K562 (cell line): ENCODE measurements around the gene WDR27. TPM values are rescaled to one million over a fixed set of nuclear protein-coding genes. Genes with fewer than 3 reads are reported as not detected.

ENCODE experiments used
- ATAC-seq: fragments of 200-7000 bp; cut with Tn5 transposase; 3 replicates; pipeline ENCODE4 v1.9.1; 2020; ENCODE audit warnings: moderate library complexity
- BruUV-seq: library from RNA; stranded (reverse); fragments of 400-500 nt; replicated peaks from 2 replicates; lab custom pipeline; 2021; lab: Mats Ljungman, UMichigan
- CTCF ChIA-PET: fragments of 300-600 bp; formaldehyde crosslinking; extraction: SDS; loops from one replicate; lab custom pipeline; 2021; ENCODE audit warnings: low intra/inter-chr PET ratio; lab: Yijun Ruan, JAX
- POLR2A ChIA-PET: fragments of 300-600, 350-650 bp; sonication (Branson Sonifier 250); formaldehyde crosslinking; extraction: SDS; loops from one replicate; lab custom pipeline; 2021; ENCODE audit warnings: antibody characterized with exemption, inconsistent platforms; lab: Yijun Ruan, JAX
- DNase-seq, 4 experiments: peaks; one replicate each; pipeline versions ENCODE4 v3.0.0 to v3.0.0-alpha.2; 2011 to 2018; ENCODE audit warnings: low spot score in 3 of 4, mixed read lengths in 3 of 4; ENCODE audit errors: extremely low read depth in 1 of 4
- FAIRE-seq: peaks from 2 replicates; lab custom pipeline; 2011; peaks lifted over from hg19 to GRCh38; lab: Jason Lieb, UNC
- H2AFZ ChIP-seq: 2 replicates; pipeline ENCODE4 v1.6.0; 2011; ENCODE audit warnings: low read depth, low read length, control low read depth, inconsistent platforms
- H3K27ac ChIP-seq: fragments of 200-600 bp; 3 replicates; pipeline ENCODE4 v1.8.0; 2011; ENCODE audit warnings: low read depth, mild to moderate bottlenecking, control low read depth, inconsistent platforms, low read length, moderate library complexity, mixed read lengths; ENCODE audit errors: extremely low read depth
- H3K27me3 ChIP-seq, 2 experiments: fragments of 300-600 bp in 1 of 2; 2 replicates in 1 of 2; 3 replicates in 1 of 2; pipeline versions ENCODE4 v1.6.0 to v1.8.0; 2011; ENCODE audit warnings: inconsistent platforms in 2 of 2, low read length in 2 of 2, mild to moderate bottlenecking in 1 of 2, mixed read lengths in 1 of 2, moderate library complexity in 1 of 2; ENCODE audit not compliant: control insufficient read depth in 2 of 2, insufficient read depth in 2 of 2
- H3K36me3 ChIP-seq: fragments of 300-600 bp; 3 replicates; pipeline ENCODE4 v1.8.0; 2011; ENCODE audit warnings: mild to moderate bottlenecking, low read length, inconsistent platforms; ENCODE audit not compliant: control insufficient read depth, insufficient read depth
- H3K4me1 ChIP-seq, 2 experiments: fragments of 200-600 bp in 1 of 2; replicated peaks in 1 of 2; 2 replicates in 1 of 2; 3 replicates in 1 of 2; pipeline versions ENCODE4 v1.5.1 to v1.8.0; 2011; ENCODE audit warnings: inconsistent platforms in 2 of 2, low read length in 2 of 2, mild to moderate bottlenecking in 1 of 2, mixed read lengths in 1 of 2, moderate library complexity in 1 of 2; ENCODE audit not compliant: control insufficient read depth in 2 of 2, insufficient read depth in 2 of 2
- H3K4me2 ChIP-seq: 2 replicates; pipeline ENCODE4 v1.6.1; 2011; ENCODE audit warnings: low read length, control low read depth, inconsistent platforms, mixed read lengths; ENCODE audit not compliant: insufficient read depth
- H3K4me3 ChIP-seq: fragments of 200-600 bp; sonication (generic), shearing (Covaris generic); 2 replicates; pipeline ENCODE4 v1.5.1; 2016; ENCODE audit warnings: control low read depth, inconsistent platforms
- H3K79me2 ChIP-seq: fragments of 200-600 bp; 3 replicates; pipeline ENCODE4 v1.8.0; 2011; ENCODE audit warnings: low read length, inconsistent platforms; ENCODE audit not compliant: control insufficient read depth, insufficient read depth
- H3K9ac ChIP-seq, 2 experiments: 2 replicates each; pipeline versions ENCODE4 v1.6.0 to v1.6.1; 2011; ENCODE audit warnings: low read depth in 2 of 2, low read length in 2 of 2, control low read depth in 1 of 2, inconsistent platforms in 1 of 2, mild to moderate bottlenecking in 1 of 2, mixed read lengths in 1 of 2; ENCODE audit not compliant: insufficient read depth in 1 of 2
- H3K9me1 ChIP-seq: one replicate; pipeline ENCODE4 v1.6.0; 2011; ENCODE audit warnings: inconsistent platforms, mild to moderate bottlenecking, low read length, moderate library complexity; ENCODE audit not compliant: control insufficient read depth, insufficient read depth
- H3K9me3 ChIP-seq: replicated peaks from 2 replicates; pipeline ENCODE4 v1.5.1; 2011; ENCODE audit warnings: low read depth, low read length, inconsistent platforms; ENCODE audit not compliant: control insufficient read depth, insufficient read depth
- H4K20me1 ChIP-seq: replicated peaks from 2 replicates; pipeline ENCODE4 v1.6.1; 2011; ENCODE audit warnings: low read length, inconsistent platforms, mixed read lengths; ENCODE audit not compliant: control insufficient read depth, insufficient read depth
- CEBPG ChIP-seq, 3 experiments: fragments of 200-800 bp in 1 of 3; sonication (Bioruptor generic) in 1 of 3; sonication (generic) in 1 of 3; formaldehyde crosslinking in 1 of 3; IDR thresholded peaks in 2 of 3; conservative IDR thresholded peaks in 1 of 3; 2 replicates each; pipeline versions ENCODE4 v1.6.1 to v1.8.0; 2016 to 2022; ENCODE audit warnings: missing compliant biosample characterization in 2 of 3, missing genetic modification characterization in 2 of 3, mild to moderate bottlenecking in 1 of 3, missing genetic modification reagents in 1 of 3
- CTCF ChIP-seq, 3 experiments: IDR thresholded peaks in 2 of 3; conservative IDR thresholded peaks in 1 of 3; 2 replicates each; pipeline ENCODE4 v1.5.1; 2011 to 2012; ENCODE audit warnings: low read length in 3 of 3, mild to moderate bottlenecking in 3 of 3, control low read depth in 2 of 3, improper control_type of control experiment in 1 of 3, inconsistent platforms in 1 of 3, low read depth in 1 of 3, mixed read lengths in 1 of 3, moderate library complexity in 1 of 3; ENCODE audit not compliant: insufficient read depth in 2 of 3
- MECOM ChIP-seq: fragments of 250-450 bp; sonication (Bioruptor Pico); IDR thresholded peaks from 2 replicates; pipeline ENCODE4 v1.8.0; 2022; ENCODE audit warnings: inconsistent platforms
- MTA3 ChIP-seq: fragments of 450-650 bp; formaldehyde crosslinking; IDR thresholded peaks from 2 replicates; pipeline ENCODE4 v1.6.1; 2017; ENCODE audit warnings: mild to moderate bottlenecking, borderline replicate concordance
- PKNOX1 ChIP-seq: fragments of 450-650 bp; IDR thresholded peaks from 2 replicates; pipeline ENCODE4 v1.6.1; 2016
- REST ChIP-seq, 2 experiments: fragments of 450-650 bp; formaldehyde crosslinking in 1 of 2; IDR thresholded peaks; 2 replicates each; pipeline versions ENCODE4 v1.4.0 to v1.6.1; 2014 to 2020; ENCODE audit warnings: mild to moderate bottlenecking in 2 of 2, borderline replicate concordance in 1 of 2, low read depth in 1 of 2
- SMC3 ChIP-seq: conservative IDR thresholded peaks from 2 replicates; pipeline ENCODE4 v1.6.1; 2011; ENCODE audit warnings: low read depth, low read length, improper control_type of control experiment; ENCODE audit not compliant: insufficient read depth
- WGBS: fragments of 100-300 bp; shearing (Covaris generic); methylation state at CpG from one replicate; pipeline ENCODE4 v1.1.6; 2016; ENCODE audit warnings: low coverage, mixed read lengths; ENCODE audit not compliant: insufficient coverage; ENCODE audit errors: missing lambda C conversion rate; 5-methylcytosine and 5-hydroxymethylcytosine counted together
- in situ Hi-C: fragments of 300-500 bp; cut with MboI; formaldehyde crosslinking; loops from 4 replicates; pipeline ENCODE4 v1.15.0; 2018; ENCODE audit warnings: inconsistent platforms, mixed read lengths
- intact Hi-C: fragments of 100-400 bp; cut with micrococcal nuclease; formaldehyde crosslinking; loops from 2 replicates; pipeline ENCODE4 v1.14.2; 2022
- polyA plus RNA-seq, 8 experiments: library from polyadenylated mRNA; depleted of rRNA in 4 of 8; stranded (reverse) in 5 of 8; unstranded in 3 of 8; fragments of >200 nt; fragmentation: Nextera tagmentation in 2 of 8; fragmentation: Illumina TruSeq in 1 of 8; extraction: Ambion mirVana in 2 of 8; extraction: Trizol in 1 of 8; gene quantifications; 2 replicates each; pipeline versions ENCODE4 v1.2.1 to v1.2.3, GENCODE V29; 2011 to 2014; ENCODE audit warnings: inconsistent platforms in 1 of 8, missing spikeins in 1 of 8
- total RNA-seq, 7 experiments: library from RNA; depleted of rRNA in 6 of 7; stranded (reverse); fragments of >200 nt in 6 of 7; fragmentation: Illumina TruSeq in 2 of 7; extraction: Trizol in 2 of 7; gene quantifications; 2 replicates each; pipeline versions ENCODE4 v1.2.1 to v1.2.3, GENCODE V29; 2011 to 2021; ENCODE audit warnings: low replicate concordance in 1 of 7

WDR27 gene
- total and polyA plus RNA-seq, 9 of the 15 experiments (the other 6 are each of a cell fraction or from before 2014, with no cell fraction given), result 4.3 to 77.2 (median 22.7) TPM

GRCh38 chr6:169420912-169421543 is 280.8 kb downstream of the WDR27 start (continued):
- TF ChIP-seq SMC3 (peak; percentile 48; the same call in 1 of the 2 replicates), PKNOX1 (peak; percentile 37)

GRCh38 chr6:169417101-169417500 is 284.7 kb downstream of the WDR27 start:
- ChIA-PET POLR2A (no interaction called here), CTCF (no interaction called here)
- Histone ChIP-seq H3K9ac (no peak overlapping the region), H2AFZ (no peak overlapping the region), H3K36me3 (no peaks in the 10 kb centered on the region), H3K4me2 (no peak overlapping the region), H3K27ac (no peak overlapping the region), H3K79me2 (no peaks in the 10 kb centered on the region), H3K4me1 (no peaks in the 10 kb centered on the region; a peak in 1 of 5 replicates), H3K27me3 (peaks cover 17 to 23% of the 10 kb centered on the region in 2 experiments; a peak in 3 of 5 replicates), H4K20me1 (no peaks in the 10 kb centered on the region), H3K9me1 (no peaks in the 10 kb centered on the region), H3K4me3 (no peak overlapping the region), H3K9me3 (no peaks in the 10 kb centered on the region; the same call in 1 of the 2 replicates)
- WGBS, result 0% methylated on average over 1 of the region's 1 CpG
- no TSS peak for BruUV-seq
- in situ Hi-C loops (no loop called here), intact Hi-C loops (no loop called here)
- ATAC-seq (no peak), FAIRE-seq (no peak), DNase-seq (no peak)
- TF ChIP-seq MTA3 (no peak), MECOM (CRISPR knock-in tag) (no peak), CTCF (IDR thresholded peaks at IDR 0.05 in 2 of 3, conservative IDR thresholded peaks at IDR 0.05 in 1 of 3; ENCODE audit: insufficient read depth in 2 of 3, low read depth in 1 of 3, low read length in 3 of 3) (no peak), REST (IDR thresholded peaks at IDR 0.05; ENCODE audit: borderline replicate concordance) (no peak), REST (CRISPR knock-in tag; IDR thresholded peaks at IDR 0.05; ENCODE audit: low read depth) (no peak), CEBPG (CRISPR knock-in tag; IDR thresholded peaks at IDR 0.05) (no peak), CEBPG (tag; conservative IDR thresholded peaks at IDR 0.05 in 1 of 2, IDR thresholded peaks at IDR 0.05 in 1 of 2) (peak in 1 of 2 experiments; percentile 78; a peak in 2 of 4 replicates)
